ENCODE data around the gene AFG3L2.

The AFG3L2 gene

GRCh38 chr18:12325726-12326245, 51.2 kb downstream of the AFG3L2 start:
- no peak for DNase-seq (ENCODE audit: low read depth in 3 of 3)

- no peak for DNase-seq (ENCODE audit: low read depth in 3 of 3)
These were observed 51.9 kb downstream of the AFG3L2 start for GRCh38 chr18:12324991-12325725.

- no peak for DNase-seq (ENCODE audit: low read depth in 3 of 3)
These were observed 55.7 kb downstream of the AFG3L2 start for GRCh38 chr18:12321333-12321732.

- no peak for DNase-seq (ENCODE audit: low read depth in 3 of 3)
These were observed 58.2 kb downstream of the AFG3L2 start for GRCh38 chr18:12318857-12319256.

- no peak for DNase-seq (ENCODE audit: low read depth in 3 of 3)
These were observed 58.7 kb downstream of the AFG3L2 start for GRCh38 chr18:12318334-12318697.

- no peak for DNase-seq (ENCODE audit: low read depth in 3 of 3)
These were observed 59.2 kb downstream of the AFG3L2 start for GRCh38 chr18:12317664-12318333.

GRCh38 chr18:12315911-12316310, 61.1 kb downstream of the AFG3L2 start:
- no peak for DNase-seq (ENCODE audit: low read depth in 3 of 3)

- no peak for DNase-seq (ENCODE audit: low read depth in 3 of 3)
These were observed 61.5 kb downstream of the AFG3L2 start for GRCh38 chr18:12315490-12315889.

- no peak for DNase-seq (ENCODE audit: low read depth in 3 of 3)
These were observed 62.3 kb downstream of the AFG3L2 start for GRCh38 chr18:12314591-12315305.

GRCh38 chr18:12313530-12314245, 63.3 kb downstream of the AFG3L2 start:
- DNase-seq (ENCODE audit: low read depth in 3 of 3), result no peak

GRCh38 chr18:12312976-12313375, 64.1 kb downstream of the AFG3L2 start:
- DNase-seq (ENCODE audit: low read depth in 3 of 3), result no peak

GRCh38 chr18:12310762-12311161, 66.3 kb downstream of the AFG3L2 start:
- DNase-seq (ENCODE audit: low read depth in 3 of 3), result no peak

- no peak for DNase-seq (ENCODE audit: low read depth in 3 of 3)
These were observed 67.3 kb downstream of the AFG3L2 start for GRCh38 chr18:12309683-12310198.

- no peak for DNase-seq (ENCODE audit: low read depth in 3 of 3)
These were observed 68.5 kb downstream of the AFG3L2 start for GRCh38 chr18:12308386-12309100.

GRCh38 chr18:12307701-12308385, 69.2 kb downstream of the AFG3L2 start, which contains the start of gene TUBB6:
TSS of gene TUBB6 (plus strand) at chr18:12308241. CDS start at chr18:12308293, 52 bp downstream.
- DNase-seq (ENCODE audit: low read depth in 3 of 3), result no peak

- DNase-seq (ENCODE audit: low read depth in 3 of 3), result no peak
These were observed 70.0 kb downstream of the AFG3L2 start for GRCh38 chr18:12306752-12307700.

- no peak for DNase-seq (ENCODE audit: low read depth in 3 of 3)
These were observed 70.9 kb downstream of the AFG3L2 start for GRCh38 chr18:12305930-12306629.

- DNase-seq (ENCODE audit: low read depth in 3 of 3), result no peak
These were observed 71.8 kb downstream of the AFG3L2 start for GRCh38 chr18:12305211-12305610.
